IPS-11a (cell line): Measurements from ENCODE around the gene NDE1.
"Not testable (repeated sequence)": the region's sequence is repeated elsewhere in the genome, so short reads cannot be mapped to it uniquely, and the experiment has no call there.

Source experiments
- H3K4me3 ChIP-seq: one replicate; pipeline ENCODE4 v1.5.1; 2013; ENCODE audit warnings: low read depth, low read length, control low read depth

The NDE1 gene

DNA sequence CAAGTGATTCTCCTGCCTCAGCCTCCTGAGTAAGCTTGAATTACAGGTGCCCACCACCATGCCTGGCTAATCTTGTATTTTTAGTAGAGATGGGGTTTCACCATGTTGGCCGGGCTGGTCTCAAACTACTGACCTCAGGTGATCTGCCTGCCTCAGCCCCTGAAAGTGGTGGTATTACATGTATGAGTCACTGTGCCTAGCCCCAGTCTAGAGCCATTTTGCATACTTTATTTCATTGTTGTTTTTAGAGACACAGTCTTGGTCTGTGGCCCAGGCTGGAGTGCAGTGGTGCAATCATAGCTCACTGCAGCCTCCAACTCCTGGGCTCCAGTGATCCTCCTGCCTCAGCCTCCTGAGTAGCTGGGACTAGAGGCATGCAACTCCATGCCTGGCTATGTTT lies 42.5 kb downstream of the NDE1 start:
- H3K4me3 ChIP-seq, result not testable (repeated sequence)

DNA sequence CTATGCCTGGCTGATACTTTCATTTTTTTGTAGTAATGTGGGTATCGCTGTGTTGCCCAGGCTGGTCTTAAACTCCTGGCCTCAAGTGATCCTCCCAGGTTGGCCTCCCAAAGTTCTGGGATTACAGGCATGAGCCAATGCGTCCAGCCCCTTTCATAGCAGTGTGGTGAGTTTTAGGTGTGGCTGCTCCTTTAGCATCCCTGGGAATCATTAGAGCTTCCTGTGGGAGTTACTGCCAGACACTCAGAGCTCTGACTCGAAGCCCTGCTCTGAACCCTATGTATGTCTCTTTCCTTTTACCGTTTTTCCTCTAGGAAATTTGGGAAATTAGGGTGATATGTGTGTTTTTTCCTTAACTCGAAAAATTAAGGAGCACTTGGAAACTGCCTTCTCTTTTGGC lies 44.5 kb downstream of the NDE1 start:
- H3K4me3 ChIP-seq, result no peak overlapping the region

- no peak overlapping the region for H3K4me3 ChIP-seq
Measured at GRCh38 chr16:15699819-15700218, 49.8 kb downstream of the NDE1 start.

DNA sequence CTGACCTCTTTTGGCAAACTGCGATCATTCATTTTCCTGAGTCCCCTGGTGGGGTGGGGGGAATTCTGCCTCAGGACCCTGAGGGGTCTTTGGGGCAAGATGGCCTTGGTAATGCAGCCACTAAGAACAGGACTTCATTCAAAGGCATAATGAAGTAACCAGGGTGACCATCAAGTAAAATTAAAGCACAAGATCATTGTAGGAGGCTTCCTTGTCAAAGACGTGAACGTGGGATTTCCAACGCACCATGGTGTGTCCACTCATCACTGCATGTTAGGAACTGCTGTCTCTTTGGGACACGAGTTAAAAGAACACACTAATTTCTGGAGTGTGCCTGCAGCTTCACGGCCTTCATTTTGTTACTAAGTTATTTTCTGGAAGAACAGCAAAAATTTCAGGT lies 51.3 kb downstream of the NDE1 start:
- no peak overlapping the region for H3K4me3 ChIP-seq

DNA sequence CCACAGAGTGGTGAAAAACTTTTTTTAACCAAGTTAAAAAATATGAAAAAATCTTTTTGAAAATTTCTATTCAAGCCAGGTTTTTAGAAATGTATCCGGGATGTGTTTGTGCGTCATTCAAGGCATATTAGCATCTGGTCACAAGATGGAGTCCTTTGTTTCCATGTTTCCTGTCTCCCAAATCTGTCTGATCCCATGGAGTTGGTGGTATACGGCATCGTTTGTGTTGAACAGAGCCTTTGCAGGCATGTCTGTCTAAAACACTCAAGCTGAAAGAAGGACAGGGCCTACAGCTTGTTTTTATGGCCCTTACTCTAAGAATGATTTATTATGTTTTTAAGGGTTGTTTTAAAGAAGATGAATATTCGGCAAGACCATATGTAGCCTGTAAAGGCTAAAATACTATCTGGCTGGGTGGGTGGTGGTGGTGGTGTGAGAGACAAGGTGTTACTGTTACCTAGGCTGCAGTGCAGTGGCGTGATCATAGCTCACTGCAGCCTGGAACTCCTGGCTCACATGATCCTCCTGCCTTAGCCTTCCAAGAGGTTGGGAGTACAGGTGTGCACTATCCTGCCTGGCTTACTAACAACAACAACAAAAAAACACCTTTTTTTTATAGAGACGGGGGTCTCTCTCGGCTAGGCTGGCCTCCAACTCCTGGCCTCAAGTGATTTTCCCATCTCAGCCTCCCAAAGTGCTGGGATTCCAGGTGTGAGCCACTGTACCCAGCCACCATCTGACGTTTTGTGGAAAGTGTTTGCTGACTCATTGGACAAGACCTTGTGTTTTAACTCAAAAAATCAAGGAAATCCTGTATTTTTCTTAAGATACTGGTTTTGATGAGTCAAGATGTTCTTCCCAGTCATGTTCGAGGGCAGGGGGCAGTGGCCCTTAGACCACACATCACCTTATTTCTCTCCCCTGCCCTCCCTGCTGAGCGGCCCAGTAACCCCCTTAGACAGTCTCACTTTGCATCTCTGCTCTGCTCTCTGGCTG lies 52.2 kb downstream of the NDE1 start:
- H3K4me3 ChIP-seq, result no peak overlapping the region

DNA sequence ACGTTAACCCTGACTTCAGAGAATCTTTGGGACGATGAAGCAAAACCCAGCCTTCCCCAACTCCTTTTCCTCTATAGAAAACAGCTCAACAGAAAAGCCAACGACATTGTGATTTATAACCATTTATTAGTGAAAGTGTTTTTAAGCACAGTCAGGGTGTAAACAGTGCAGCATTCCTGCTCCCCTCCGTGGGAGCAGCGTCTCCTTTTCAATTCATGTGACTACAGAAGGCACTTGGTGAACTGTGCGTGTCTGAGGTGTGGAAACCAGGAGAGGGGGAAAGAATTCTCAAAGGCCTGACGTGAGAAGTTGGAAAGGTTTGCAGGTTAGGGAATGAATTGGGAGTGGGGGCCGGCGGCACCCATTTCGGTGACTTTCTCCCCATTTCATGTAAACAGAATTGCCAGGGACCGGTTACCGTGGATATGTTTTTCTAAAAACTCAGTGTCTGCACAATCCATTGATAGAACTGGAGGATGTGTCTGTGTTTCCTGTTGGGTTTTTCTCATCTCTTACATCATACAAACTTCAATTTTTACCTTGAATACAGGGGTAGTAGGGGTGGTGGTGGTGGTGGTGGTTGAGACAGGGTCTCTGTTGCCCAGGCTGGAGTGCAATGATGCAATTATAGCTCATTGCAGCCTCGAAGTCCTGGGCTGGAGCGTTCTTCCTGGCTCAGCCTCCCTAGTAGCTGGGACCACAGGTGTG lies 53.1 kb downstream of the NDE1 start:
- no peak overlapping the region for H3K4me3 ChIP-seq

DNA sequence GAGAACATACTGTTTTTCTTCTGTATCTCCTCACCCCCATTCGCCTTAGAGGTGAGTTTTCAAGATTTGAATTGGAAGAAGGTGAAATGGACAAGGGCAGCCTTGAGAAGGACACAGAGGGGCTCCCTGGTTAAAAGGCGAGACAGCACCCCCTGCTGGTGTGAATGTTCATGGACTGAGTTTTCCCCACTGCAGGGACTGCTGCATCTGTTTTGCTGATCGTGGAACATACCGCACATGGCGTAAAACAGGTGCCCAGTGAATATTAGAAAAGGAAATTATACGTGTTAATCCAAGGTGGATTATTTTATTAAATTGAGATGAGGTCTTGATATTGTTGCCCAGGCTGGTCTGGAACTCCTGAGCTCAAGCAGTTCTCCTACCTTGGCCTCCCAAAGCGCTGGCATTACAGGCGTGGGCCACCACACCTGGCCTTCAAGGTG lies 54.5 kb downstream of the NDE1 start:
- H3K4me3 ChIP-seq, result no peak overlapping the region

- no peak overlapping the region for H3K4me3 ChIP-seq
Measured at GRCh38 chr16:15705064-15705565, 55.1 kb downstream of the NDE1 start.

DNA sequence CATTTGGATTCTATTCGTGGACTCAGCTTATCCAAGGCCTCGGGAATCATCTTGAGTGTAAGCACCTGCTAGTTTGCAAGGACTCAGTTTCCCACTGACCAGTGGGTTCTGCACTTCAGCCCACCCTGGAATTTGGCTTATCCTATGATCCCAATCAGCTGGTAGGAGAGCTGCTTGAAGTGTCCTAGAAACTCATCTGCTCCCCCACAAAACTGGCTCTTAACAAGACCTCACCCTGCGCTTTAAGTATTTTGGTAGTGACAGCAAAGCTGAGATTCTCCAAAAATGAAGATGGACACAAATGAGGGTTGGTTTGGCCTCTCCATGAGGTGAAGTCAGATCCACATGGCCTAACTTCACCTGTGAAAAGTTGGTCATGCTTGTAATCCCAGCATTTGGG lies 57.3 kb downstream of the NDE1 start:
- H3K4me3 ChIP-seq, result no peak overlapping the region

DNA sequence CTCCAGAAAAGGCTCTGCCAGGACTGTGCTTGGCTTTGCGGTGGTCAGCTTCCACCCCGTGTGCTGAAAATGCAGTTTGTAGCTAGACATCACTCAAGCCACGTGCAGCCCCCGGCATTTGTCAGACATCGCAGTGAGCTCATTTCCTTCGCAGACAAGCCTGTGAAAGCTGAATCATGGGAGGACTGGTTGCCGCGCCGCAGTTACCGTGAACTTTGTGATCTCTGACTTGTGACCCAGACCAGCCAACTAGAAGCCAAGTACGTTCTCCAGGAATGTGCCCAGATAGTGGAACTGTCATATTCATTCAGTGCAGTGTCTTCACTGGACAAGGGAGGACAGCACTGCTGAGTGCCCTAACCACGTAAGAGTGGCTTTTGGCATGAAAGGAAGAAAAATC lies 58.1 kb downstream of the NDE1 start:
- no peak overlapping the region for H3K4me3 ChIP-seq

DNA sequence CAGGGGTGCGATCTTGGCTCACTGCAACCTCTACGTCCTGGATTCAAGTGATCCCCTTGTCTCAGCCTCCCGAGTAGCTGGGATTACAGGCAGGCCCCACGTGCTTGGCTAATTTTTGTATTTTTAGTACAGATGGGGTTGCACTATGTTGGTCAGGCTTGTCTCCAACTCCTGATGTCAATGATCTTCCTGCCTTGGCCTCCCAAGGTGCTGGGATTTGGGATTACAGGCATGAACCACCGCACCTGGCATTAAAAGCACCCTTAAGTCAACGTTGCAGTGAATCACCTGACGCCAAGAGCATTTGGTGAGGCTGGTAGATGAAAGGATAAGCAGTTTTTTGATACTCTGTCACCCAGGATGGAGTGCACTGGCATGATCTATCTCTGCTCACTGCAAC lies 59.0 kb downstream of the NDE1 start:
- no peak overlapping the region for H3K4me3 ChIP-seq

DNA sequence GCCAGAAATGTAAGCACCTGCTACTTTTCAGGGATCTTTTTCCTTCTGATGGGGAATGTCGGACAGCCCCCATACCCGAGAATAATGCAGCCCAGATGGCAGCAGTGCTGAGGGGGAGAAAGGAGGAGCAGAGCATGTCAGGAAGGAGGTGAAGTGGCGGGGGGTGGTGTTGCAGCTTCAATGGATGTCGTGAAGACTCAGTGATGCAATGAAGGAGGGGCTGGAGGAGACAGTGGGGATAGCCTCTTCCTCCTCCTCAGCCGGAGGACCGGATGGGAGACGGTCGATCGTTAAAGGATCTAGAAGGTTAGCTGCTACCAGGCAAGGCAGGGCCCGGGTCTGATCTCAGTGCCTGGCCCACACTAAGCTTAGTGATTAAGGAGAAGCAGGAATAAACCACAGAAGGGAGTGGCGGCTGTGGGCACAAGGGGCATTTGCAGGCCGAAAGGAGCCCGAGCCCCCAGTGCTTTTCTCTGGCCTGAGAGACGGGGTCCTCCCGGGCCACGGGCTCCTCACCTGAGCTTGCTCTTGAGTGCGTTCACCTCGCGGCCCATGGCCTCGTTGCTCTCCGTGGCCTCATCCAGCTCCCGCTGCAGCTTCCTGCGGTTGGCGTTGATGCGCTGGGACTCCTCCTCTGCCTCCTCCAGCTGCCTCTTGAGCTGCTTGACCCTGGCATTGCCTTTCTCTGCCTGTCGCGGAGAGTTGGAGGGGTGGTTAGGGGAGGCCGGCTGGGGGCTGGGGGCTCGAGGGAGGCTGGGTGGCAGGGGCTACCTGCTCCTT lies 64.5 kb downstream of the NDE1 start:
- H3K4me3 ChIP-seq, result no peak overlapping the region

DNA sequence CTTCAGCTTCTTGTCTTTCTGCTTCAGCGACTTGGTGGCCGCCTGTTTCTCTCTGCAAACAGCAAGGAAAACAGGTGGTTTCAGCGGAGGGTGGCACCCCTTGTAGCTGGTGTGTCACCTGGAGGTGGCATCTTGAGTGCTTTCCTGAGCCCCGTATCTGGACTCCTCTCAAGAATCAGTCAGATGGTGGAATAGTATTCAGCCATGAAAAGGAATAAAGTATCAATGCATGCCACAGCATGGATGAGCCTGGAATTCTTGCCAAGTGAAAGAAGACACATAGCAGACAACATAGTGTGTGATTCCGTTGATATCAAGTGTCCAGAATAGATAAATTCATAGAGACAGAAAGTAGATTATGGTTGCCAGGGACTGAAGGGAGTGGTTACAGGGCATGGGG lies 65.2 kb downstream of the NDE1 start:
- H3K4me3 ChIP-seq, result no peak overlapping the region

DNA sequence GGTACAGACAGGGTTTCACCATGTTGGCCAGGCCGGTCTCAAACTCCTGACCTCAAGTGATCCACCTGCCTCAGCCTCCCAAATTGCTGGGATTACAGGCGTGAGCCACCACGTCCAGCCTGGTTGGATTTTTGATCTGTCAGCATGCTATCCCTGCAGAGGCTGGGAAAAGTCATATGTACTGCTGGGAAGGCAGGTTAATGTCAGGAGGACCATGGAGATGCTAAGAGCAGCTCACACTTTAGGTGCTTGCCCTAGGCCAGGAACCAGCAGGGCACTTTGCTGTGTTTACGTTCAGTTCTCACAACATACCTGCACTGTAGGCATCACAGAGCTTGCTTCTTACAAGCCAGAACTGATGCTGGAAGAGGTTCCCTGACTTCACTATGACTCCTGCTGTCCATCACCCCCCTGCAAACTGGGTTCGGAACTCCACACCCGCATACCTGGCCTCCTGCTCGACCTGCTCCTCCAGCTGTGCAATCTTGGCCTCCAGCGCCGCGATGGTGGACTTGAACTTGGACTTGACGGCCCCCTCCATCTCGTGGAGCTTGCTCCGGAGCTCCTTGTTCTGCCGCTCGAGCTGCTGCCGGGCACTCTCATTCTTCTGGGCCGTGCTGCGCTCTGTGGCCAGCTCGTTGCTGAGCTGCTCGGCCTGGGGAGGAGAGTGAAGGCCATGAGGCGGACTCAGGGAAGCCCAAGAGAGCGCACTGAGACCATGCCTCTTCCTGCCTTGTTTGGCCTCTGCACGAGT lies 66.8 kb downstream of the NDE1 start:
- H3K4me3 ChIP-seq, result no peak overlapping the region

DNA sequence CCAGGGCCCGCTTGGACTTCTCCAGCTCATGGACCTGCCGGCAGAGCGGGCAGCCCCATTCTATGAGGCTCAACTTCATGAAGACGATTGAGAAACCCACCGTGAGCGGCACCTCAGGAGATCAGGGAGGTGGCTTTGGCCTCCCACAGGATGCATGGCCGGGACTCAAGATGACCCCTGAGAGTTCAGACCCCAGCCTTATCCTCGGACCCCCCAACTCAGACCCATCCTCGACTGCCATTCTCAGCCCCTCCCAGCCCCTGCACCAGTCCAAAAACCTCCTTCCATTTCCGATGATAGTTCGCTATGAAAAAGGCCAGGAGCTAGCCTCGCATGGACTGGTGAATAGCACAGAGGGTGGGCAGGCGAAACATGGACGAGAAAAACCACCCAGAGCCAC lies 71.0 kb downstream of the NDE1 start:
- no peak overlapping the region for H3K4me3 ChIP-seq

GRCh38 chr16:15723808-15724207 lies 73.8 kb downstream of the NDE1 start:
- H3K4me3 ChIP-seq, result no peak overlapping the region

GRCh38 chr16:15725641-15726240 lies 75.7 kb downstream of the NDE1 start:
- H3K4me3 ChIP-seq, result no peak overlapping the region

GRCh38 chr16:15726715-15727114 lies 76.7 kb downstream of the NDE1 start:
- no peak overlapping the region for H3K4me3 ChIP-seq

GRCh38 chr16:15727697-15728096 lies 77.7 kb downstream of the NDE1 start:
- not testable (repeated sequence) for H3K4me3 ChIP-seq

DNA sequence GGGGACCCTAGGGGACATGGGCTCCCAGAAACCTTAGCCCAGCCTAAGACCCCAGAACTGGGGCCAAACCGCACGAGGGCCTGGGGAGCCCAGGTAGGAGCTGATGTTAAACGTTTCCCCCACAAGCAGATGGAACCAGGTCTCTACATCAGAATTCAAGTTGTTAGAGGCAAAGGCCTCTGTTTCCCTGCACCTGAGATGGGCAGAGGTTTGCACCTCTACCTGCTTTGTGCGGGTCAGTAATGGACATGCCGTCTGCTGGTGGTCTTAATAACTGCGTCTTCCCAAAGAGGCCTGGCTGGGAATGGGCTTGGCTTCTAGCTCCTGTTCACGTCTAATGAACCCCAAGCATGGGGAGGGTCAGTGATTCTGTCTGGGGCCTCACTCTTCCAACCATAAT lies 79.1 kb downstream of the NDE1 start:
- H3K4me3 ChIP-seq, result no peak overlapping the region
